ENCODE results near the gene SYNE1.

GRCh38 chr6:152632121-152632782 lies 4.9 kb downstream of the SYNE1 start:
- TF ChIP-seq CTCF (IDR thresholded peaks at IDR 0.05) (no peak), POLR2A (IDR thresholded peaks at IDR 0.05) (no peak)
